HG03045 (cell line): Measurements from ENCODE around the gene MEF2C.

Experiments
- ATAC-seq: cut with Tn5 transposase; IDR thresholded peaks from one replicate; pipeline ENCODE4 v1.9.1; 2021; ENCODE audit warnings: mild to moderate bottlenecking, moderate library complexity; ENCODE audit not compliant: unreplicated experiment

The MEF2C gene

DNA sequence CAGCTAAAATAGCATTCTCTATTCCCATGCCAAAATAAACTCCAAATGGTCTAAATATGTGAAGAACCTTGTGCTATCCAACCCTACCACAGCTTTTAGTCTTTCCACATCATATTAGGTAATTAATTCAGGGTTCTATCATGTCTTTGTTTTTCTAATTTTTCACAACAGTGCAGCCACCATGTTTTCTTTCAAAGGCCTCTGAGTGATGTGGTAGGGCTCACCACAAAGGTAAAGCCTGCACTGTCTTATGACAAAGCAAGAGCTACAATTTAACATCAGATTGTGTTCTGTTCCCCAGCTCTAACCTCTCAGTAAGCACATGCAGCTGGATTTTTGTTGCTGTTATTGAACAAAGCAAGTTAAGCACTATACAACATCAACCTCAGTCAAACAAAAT, 52.4 kb downstream of the MEF2C start:
- ATAC-seq = no peak

DNA sequence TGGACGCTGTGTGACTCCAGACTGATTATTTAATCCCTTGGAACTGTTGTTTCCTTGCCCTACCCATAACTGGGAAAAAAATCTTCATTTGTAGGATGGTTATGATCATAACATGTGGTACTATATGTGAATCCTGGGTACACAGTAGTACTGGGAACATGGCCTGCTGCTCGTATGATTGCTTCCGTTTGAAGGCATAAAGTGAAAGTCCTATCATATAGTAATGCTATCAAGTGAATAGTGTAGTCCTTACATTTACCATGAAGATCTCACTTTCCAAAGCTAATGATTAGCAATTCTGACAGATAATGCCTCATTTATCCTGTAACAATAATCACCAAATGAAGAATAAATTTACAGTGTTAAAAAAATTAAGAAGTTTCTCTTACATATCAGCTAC, 53.2 kb downstream of the MEF2C start:
- no peak for ATAC-seq

DNA sequence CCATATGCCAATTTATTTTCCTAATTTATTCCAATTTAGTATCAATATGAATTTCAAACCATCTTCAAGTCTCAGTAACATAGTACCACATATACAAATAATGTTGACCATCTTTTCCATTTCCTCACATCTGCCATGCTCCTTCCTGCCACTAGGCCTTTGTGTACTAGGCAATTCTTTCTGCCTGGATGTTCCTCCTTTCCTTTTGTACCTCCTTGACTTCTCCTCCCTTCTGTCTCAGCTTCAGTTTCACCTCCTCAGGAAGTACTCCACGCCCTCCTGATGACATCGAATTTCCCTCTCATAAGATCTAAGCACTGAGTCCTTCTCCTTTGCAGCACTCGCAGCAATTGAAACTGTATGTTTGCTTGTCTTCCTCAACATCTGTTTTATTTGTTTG, 53.9 kb downstream of the MEF2C start:
- ATAC-seq = no peak

DNA sequence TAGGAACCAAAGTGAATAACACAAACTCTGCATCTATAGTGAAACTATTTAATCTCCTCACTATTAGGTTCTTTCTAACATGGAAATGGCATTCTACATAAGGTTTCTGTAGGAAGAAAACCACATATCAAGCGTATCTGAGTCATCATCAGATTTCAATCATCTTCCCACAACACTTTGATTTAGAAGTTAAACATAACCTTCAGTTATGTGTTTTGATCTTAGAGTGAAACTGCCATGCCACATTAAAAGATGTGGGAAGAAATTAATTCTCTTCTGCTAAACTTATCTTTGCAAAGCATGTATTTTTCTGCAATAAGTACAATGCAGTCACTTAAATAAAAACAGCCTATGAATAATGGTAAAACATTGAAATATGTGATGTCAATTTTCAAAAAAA, 55.0 kb downstream of the MEF2C start:
- ATAC-seq = no peak

DNA sequence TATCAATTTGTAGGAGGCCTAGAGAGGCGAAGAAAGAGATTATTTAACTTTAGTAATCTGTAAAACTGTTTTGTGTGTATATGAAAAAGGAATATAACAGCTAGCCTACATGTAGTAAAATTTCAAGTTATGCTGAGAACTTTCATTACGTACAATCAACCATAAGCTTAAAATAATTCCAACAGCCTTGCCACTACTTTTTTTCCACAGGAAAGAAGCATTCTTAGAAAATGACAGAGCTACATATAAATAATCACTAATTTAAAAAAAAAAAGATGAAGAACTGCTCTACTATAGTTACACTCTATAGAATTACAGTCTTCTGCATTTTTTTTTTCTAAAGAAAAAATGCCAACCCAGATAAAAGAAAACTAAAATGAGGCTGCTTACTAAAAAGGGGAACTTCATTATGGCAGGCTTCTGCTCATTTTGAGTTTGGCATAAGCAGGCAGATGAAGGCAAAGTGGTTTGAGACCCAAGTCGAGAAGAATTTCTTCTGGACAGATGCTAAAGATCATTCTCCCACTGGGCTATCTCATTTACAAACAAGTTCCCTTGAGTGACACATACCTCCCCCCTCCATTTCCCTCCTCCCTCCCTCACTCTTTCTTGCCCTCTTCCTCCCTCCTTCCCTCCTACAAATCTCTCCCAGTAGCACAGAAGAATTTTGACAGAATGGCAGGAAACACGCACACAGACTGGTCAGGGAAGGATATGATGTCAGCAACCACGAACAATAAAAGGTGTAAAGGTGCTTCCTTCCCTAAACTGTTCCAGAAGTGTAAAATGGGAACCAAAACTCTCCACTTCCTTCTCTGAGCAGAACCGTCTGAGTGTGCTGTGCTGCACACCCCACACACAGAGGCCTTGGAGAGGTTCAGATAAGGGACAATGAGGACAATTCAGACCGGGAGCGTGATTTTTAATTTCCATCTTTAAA, 56.1 kb downstream of the MEF2C start:
- peak; percentile 64 for ATAC-seq

DNA sequence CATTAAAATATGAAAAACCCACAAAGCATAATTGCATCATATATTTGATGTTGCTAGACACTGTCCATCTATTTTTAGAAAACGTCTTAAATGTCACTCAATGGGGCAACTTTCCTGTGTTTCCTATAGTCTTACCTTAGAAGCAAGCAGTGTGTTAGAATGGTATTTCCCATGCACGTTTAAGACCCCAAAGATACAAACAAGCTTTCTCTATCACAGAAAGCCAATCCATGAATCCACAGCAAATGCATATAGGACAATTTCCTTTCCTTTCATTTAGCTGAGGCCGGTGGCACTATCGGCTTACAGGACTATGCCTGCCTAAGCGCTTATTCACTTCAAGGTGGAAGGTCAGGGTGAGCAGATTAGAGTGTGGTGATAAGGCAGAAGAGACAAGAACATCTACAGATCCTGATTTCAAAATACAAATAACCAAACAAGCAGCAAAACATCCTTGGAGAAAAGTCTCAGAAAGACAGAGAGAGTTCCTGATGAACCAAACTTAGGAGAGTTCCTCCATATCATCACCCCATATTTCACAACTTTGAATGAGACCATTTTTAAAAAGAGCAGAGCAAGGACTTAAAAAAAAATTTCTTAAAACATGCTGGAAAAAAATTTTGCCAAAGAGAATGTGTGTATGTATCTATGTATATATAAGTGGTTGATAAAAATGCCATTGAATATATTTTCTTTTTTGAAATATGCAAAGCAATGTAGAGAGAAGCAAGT, 57.2 kb downstream of the MEF2C start:
- no peak for ATAC-seq

DNA sequence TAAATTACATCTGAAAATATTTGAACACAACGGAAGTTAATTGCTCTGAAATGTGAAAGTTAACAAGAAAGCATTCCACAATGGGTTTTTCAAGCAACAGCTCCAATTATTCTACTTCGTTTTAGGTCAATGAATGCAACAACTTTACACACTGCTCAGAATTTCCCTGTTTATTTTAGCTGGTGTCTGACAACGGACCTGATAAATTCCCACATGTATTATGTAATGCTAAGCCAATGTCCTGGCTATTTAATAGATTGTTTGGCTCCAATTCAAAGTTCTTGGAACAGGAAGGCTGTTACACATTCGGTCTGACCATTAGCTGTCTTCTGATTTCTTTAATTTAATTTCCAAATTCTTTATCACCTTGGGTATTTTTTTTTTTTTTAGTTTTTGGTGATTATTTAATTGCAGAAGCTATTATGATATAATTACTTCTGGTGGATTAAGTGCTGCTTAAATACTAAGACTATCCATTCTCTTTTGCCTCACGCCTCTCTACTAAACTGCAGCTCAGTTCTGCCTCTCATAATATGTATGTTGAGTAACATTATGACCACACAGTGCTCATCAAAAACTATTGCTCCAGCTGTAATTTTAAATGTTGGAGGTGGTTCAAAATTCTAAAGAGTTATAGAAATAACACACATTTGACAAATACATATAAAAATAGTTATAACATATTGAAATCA, 57.9 kb downstream of the MEF2C start:
- no peak for ATAC-seq

DNA sequence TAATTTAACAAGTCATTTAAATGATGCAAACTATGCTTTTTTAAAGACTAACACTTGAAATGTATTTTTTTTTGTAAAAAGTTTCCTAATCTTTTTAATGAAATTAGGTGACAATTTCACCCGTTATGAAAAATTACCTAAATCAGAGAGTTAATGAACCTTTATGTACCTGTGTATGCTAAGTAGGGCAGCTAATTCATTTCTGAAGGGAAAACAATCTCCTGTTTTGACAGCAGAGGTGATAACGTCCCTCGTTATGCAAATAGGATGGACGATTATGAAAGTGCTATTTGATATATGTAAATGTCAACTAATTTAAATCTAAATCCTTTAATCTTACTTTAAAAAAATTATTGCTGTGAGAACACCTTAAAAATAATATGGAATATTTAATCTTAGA, 58.8 kb downstream of the MEF2C start:
- no peak for ATAC-seq

DNA sequence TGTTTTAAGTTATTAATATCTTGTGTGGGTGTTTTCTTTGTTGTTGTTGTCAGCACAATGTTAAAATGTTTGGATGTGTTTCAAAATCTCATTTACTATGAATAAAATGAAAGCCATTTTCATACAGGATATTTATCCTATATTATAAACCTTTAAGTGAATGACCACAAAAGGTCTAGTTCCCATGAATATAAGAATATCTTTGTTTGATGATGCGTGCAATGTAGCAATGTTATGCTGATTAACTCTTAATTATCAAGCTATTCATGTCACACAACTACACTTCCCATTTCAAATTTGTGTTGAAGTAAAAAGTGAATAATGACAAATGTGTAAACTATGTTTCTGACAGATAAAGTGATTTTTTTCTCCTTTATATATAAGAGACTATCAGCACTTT, 59.8 kb downstream of the MEF2C start:
- no peak for ATAC-seq

DNA sequence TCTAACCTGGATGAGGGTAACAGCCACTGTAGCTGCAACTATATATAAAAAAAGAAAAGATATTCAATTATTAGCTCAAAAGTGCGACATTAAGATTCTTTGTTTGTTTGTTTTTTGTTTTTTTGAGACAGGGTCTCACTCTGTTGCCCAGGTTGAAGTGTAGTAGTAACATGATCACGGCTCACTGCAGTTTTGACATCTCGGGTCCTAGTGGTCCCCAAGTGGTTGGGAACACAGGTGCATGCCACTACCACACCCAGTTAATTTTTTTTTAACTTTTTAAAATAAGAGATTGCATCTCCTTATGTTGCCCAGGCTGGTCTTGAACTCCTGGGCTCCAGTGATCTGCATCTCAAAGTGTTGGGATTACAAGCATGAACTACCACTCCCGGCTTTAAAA, 61.8 kb downstream of the MEF2C start:
- no peak for ATAC-seq

DNA sequence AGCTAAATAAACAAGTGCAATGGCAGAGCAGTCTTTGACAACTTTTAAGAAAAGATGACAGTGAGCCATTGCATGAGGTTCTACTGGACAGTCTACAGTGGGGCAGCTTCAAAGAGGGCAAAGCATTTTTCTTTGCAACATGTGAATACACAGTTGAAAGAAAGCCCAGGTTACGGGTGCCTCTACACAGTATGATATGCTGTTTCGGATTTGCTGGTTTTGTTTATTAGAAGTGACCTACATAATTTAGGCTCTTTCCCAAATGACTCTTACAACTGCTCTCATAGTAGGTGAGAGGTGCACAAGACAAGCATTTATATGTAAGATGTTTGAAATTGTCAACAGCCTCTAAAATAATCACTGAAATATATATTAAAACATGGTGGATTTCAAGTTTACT, 62.4 kb downstream of the MEF2C start:
- ATAC-seq = no peak

DNA sequence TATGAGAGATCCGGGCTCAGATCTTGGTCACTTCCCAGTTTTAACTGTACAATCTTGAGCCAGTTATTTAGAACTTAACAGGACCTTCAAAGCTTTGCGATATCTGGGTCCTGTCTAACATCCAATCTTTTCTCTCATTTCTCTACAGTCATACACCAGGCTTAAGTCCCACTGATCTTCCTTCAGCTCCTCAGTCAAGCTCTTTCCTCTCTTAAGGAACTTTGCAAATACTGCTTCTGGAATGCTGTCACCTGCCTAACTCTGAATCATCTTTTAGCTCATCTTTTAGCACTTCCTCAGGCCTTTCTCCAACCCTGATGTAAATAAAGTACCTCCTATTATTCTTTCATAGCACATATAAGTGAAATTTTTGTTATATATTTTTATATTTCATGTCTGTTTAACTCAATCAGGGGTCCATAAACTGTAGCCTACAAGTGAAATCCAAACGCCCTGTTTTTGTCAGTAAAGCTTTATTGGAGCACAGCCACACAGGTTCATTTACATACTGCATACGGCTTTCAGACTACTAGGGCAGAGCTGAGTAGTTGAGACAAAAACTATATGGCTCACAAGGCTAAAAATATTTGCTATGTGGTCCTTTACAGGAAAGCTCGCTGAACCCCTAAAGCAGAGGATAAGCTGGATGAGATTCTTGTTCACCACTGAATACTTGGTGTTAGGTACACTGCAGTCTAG, 63.5 kb downstream of the MEF2C start:
- ATAC-seq = no peak

DNA sequence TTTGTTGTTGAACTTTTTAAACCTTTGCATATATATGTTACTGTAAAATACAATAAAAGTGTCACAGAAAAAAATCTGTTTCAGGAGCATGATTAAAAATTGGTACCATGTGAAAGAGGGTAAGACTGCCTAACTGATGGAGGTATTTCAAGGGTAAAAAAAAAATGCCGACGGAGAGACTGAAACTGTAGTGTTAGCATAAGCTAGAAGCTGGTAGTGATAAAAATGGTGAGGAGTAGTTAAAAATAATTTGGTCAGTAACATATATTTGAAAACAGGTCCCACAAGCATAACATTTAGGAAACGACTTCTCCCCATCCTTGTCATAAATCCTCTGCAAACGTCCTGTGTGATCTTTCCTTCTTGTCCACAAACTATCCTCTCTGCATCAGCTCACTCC, 64.7 kb downstream of the MEF2C start:
- no peak for ATAC-seq

DNA sequence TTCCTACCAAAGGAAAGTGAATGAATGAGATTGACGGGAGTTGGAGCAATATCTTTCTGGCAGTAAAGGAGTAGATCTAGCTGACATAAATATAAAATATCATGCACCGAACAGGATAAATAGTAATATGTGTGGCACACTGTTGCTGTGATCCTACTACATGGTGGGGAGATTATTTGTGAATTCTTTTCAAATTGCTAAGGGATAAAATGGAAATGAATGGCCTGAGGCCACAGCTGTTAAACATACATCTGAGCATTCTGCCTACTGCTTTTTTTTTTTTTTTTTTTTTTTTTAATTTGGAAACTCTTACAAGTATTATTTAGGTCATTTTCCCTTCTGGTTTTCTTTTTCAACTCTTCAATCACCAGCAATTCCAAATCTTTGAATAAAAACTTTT, 66.8 kb downstream of the MEF2C start:
- no peak for ATAC-seq

DNA sequence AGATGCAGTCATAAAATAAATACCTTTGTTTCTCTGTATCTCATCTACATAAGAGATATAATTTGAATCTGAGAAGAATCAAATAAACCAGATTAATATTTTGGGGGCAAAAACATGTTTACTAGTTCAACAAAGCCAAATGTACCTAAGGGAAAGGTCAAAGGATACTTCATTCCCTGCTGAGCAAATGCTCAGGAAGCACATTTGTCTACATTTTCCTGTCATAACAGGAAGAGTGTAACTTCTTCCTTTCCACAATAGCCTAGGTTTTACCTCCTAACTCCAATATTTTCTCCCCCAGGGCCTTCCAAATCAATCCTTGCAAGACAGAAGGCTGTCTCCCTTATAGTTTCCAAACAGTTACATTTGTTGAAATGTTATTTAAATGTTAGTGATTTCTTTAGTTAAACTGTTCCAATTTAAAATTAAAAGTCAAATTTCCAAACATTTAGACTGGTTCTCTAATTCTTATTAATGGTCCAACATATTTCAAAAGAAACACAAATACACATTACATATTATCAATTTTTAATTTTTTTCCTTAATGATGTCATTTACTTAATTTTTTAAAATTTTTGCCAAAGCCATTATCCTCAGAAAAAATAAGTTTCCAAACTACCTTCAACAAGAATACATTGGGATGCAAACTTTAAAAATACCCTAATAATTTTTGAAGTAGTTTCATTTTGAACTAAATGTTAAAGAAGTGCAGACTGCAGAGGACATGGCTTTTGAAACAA, 67.8 kb downstream of the MEF2C start:
- ATAC-seq = no peak

DNA sequence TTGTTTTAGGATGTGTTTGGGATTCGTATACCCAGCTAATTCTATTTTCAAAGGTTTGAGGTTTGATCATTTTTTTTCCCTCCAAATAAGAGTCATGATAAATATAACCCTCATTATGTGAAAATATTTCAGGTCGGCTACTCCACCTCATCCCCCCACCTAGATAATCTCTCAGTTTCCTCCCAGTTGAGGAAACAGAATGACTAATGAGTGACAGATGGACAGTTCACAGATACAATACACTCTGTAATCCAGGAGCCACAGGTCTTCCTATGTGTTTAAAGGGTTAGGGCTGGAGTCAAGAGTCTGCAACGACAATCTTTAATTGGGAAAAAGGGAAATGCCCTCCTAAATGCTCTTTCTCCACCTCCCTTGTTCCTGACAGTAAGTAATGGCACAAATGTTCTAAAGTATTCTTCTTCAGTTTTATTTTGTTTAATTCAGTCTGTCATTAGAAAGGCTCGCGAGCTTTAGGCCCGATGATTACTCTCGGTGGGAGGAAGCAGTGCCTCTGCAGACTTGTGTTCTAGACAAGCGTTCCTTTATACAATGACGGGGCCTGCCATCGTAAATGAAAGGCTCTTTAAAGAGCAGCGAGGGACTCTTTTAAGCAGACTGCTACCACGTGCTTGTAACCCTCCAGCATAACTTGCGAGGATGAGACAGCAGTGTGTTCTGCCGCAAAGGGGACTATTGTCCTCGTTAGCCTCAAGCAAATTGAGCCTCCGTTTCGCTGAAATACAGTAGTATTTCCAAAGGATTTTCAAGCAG, 69.0 kb downstream of the MEF2C start:
- no peak for ATAC-seq

DNA sequence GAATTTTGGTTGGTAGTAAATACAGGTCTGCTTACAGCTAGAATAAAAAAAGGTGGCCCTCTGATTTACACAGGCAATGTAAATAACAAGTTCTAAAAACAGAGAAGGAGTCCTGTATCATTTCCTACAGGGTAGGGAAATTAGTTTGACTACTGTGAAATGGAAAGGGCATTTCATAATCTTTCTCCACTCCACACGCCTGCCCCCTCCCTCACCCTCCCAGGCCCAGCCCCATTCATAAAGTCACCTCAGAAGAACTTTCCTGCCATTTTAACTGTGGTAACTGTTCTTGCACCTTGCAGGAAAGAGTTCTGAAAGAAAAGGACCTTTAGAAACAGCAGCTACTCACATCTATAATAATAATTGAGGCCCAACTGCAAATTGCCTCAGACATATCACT, 69.7 kb downstream of the MEF2C start:
- no peak for ATAC-seq

DNA sequence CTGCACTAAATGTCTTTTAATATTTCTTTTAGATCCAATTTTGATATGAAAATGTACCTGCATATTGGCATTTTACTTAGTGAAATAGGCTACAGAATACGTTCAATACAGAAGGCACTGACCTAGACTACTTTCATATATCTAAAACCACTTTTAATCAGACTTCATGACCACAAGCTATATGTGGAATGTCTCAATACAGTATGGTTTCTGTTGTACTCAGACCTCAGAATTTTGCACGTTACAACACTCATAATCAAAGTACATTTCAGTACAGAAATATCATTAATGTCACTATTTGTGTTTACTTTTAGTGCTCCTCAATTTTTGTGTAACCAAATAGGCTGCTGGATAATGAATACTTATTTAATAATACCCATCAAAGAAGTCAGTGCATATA, 74.8 kb downstream of the MEF2C start:
- peak; percentile 61 for ATAC-seq

DNA sequence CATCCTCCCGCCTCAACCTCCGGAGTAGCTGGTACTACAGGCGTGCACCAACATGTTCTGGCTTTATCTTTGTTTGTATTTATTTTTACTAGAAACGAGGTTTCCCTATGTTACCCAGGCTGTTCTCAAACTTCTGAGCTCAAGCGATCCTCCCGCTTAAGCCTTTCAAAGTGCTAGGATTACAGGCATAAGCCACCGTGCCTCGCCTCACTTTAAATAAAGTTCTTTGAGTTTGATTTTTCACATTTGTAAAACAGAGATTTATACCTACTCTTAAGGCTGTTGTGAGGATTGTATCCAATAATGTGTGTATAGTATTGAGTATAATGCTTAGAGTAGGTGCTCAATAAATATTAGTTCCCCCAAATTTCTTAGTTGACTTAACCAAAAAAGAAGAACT, 75.7 kb downstream of the MEF2C start:
- ATAC-seq = no peak

DNA sequence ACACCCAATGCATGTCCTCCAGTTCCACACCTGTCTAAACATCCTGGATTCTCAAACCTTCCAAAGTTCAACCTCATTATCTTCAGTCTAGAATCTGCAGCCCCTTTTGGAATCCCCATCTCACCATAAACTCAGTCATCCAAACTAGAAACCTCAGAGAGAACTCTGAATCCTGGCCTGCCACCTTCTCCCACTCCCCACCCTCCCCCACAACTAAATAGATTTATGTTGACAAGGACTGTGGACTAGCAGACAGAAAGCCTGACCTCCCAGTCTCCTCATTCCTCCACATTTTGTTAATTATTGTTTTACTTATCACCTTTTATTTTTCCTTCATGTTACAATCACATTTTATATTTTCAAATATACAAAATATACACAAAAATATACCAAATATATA, 76.6 kb downstream of the MEF2C start:
- no peak for ATAC-seq
